GM21576 (cell line): ENCODE data around the gene UNC45B.
"Not testable (repeated sequence)": the region's sequence is repeated elsewhere in the genome, so short reads cannot be mapped to it uniquely, and the experiment has no call there.

Experiments
- ATAC-seq: cut with Tn5 transposase; IDR thresholded peaks from one replicate; pipeline ENCODE4 v1.9.1; 2021; ENCODE audit warnings: mild to moderate bottlenecking, moderate library complexity; ENCODE audit not compliant: unreplicated experiment

Gene UNC45B

DNA sequence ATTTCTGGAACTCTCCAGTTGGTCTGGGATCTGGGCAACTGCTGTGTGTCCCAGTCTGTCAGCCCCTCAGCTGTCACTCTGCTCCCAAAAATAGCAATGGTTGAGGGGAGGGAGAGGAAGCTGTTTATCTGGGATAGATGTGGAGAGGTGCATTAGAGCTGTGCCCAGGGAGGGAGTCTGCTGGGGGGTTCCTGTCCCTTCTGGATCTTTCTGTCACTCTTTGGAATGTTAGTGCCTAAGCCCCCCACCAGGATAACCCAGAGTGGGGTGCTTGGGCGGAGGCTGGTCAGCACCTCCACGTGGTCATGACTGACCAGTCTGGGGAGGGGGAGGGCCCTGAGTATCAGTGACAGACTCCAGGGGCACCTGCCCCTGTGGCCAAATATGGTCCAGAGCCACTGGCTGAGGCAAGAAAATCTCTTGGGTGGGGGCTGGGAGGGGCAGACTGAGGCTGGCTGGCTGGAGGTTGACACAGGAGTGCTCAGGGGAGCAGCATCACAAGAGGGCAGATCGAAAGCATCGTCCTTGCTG is at the start of gene UNC45B:
Gene UNC45B, plus strand, starts transcription at position 443 of the 531 bp plus-strand sequence. CDS start 447 bp downstream, outside the sequence.
- ATAC-seq, result no peak

GRCh38 chr17:35099908-35100307 is 47.7 kb upstream of the UNC45B start:
- ATAC-seq, result no peak

- no peak for ATAC-seq
These were observed 46.6 kb upstream of the UNC45B start for GRCh38 chr17:35101036-35101435.

GRCh38 chr17:35101725-35102124 is 45.9 kb upstream of the UNC45B start:
- no peak for ATAC-seq

GRCh38 chr17:35103271-35103670 is 44.3 kb upstream of the UNC45B start:
- no peak for ATAC-seq

GRCh38 chr17:35104844-35105450 is 42.7 kb upstream of the UNC45B start:
- ATAC-seq, result no peak

- not testable (repeated sequence) for ATAC-seq
These were observed 36.8 kb upstream of the UNC45B start for GRCh38 chr17:35110791-35111190.

GRCh38 chr17:35116845-35117244 is 30.8 kb upstream of the UNC45B start:
- no peak for ATAC-seq

- no peak for ATAC-seq
These were observed 29.6 kb upstream of the UNC45B start for GRCh38 chr17:35117984-35118383.

DNA sequence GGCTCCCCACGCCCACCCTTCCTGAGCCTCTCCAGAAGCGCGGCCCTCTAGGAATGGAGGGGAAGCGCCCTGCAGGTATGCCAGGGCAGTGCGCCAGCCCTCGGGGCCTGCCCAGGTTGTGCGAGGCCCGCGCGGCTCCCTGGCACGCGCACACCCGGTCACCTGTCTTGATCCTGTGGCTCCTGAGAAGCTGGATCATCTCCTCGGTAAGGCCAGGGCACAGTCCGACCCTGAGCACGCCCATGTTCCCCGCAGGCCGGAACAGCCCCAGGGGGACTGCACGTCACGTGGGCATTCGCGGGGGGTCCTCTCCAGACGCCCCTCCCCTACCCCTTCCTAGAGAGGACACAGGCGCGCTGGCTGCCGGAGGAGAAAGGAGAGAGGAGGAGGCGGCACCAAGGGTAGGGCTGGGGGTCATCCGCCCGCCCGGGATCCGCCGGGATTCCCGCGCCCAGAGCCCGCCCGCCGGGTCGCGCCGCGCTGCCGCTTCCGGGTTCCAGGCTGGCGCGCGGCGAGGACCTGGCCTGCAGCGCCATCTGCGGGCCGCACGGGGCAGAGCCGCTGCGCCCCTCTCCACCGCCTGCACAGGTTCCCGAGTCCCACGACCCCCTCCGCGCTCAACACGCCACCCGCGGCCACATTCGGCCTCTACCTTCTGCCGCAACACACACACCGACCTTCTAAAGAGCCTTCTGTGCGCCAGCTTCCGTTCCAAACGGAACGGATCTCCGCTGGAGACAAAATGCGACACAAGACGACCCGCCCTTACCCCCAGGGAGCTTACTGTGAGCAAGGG is 28.0 kb upstream of the UNC45B start, which contains the start of gene RAD51D:
Gene RAD51D, minus strand, starts transcription at position 491 of the 796 bp plus-strand sequence. Its CDS starts 247 bp downstream, at position 244.
- ATAC-seq, result peak; percentile 76

GRCh38 chr17:35121315-35121714 is 26.3 kb upstream of the UNC45B start, which contains the start of gene FNDC8:
FNDC8 (plus strand) TSS chr17:35121615; CDS start chr17:35121694, 79 bp downstream.
- ATAC-seq, result no peak

DNA sequence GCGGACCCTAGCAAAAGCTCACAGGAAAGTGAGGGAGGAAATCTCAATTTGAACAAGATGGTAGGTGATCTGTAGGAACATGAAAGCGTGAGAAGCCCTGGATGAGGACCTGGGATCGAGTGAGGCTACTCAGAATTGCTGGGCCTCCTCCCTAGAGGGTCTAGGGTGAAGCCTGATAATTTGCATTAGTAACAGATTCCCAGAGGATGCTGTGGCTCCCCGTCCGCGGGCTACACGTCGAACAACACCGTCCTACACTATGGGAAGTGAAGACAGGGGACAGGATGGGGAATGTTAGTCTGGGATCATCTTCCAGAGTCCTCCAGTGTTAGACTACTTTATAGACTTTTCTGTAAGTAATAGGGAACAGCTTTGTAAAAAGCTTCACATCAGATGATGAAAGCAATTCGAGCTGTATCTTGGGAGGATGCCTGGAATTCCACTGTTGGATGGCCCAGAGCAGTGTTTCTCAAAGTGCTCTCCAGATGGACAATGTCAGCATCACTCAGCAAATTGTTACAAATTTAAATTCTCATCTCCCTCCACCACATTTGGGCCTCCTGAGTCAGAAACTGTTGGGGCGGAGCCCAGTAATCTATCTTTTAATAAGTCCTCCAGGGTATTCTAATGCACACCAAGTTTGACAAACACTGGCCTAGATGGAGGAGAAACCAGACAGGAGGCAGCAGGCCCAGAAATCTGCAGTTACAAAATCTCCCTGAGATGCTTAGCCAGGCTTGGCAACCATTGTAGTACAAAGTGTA is 19.7 kb upstream of the UNC45B start:
- ATAC-seq, result no peak

DNA sequence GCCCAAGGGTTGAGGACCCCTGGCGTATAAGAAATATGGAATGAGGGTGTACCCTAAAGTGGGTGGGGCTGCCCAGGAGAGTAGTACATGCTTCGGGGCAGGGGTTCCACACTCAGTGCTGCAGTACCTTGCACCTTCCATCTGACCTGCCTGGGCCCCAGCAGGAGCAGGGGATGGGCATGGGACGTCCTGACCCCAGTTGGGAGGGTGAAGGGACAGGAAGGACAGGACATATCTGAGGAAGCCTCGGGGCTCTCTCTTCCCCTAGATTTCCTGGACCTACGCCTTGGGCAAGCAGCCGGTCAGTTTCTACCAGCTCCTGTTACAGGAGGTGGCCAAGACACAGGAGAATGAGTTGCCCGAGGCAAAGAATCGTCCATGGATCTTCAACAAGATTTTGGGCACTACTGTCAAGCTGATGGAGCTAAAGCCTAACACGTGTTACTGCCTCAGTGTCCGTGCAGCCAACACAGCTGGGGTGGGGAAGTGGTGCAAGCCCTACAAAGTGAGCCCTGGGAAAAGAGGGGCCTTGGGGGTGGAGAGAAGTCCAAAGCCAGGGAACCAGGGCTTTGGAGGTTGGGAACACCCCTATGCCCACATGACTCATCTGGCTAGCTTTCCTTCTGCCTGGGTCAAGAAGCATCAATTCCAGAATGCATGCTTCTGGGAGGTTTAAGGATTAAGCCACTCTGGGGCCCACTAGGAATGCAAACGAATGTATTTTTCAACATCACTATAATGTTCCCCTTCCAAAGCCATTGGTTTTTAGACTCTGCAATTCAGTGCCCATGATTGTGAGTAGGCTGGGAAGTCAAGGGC is 18.3 kb upstream of the UNC45B start:
- ATAC-seq, result no peak

GRCh38 chr17:35129973-35130351 is 17.7 kb upstream of the UNC45B start:
- ATAC-seq, result no peak

- no peak for ATAC-seq
These were observed 17.2 kb upstream of the UNC45B start for GRCh38 chr17:35130392-35130791.

- no peak for ATAC-seq
These were observed 15.5 kb upstream of the UNC45B start for GRCh38 chr17:35132099-35132498.

GRCh38 chr17:35132816-35133550 is 14.6 kb upstream of the UNC45B start:
- no peak for ATAC-seq

DNA sequence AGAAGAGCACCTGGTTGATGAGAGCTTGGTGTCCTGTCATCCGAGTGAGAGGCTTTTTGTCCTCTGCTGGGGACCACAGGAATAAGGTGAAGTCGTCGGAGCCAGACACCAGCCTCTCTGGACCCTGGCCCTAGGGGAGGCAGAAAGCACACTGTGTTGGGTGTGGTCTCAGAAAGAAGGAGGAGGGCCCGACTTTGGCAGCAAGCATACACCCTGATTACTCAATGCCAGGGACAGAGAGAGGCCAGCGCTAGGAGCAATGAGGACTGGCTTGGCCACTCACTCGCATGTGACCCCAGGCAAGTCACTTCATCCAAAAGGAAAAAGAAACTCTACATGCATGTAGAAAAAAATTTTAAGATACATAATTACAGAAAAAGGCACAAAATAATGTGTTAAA is 12.3 kb upstream of the UNC45B start:
- no peak for ATAC-seq

GRCh38 chr17:35138218-35138617 is 9.4 kb upstream of the UNC45B start:
- no peak for ATAC-seq
